ENCODE data around the gene TMEM116. TPM values are rescaled to one million over a fixed set of nuclear protein-coding genes. Genes with fewer than 3 reads are reported as not detected.

Gene TMEM116
- total RNA-seq, 1 donor from 2014 or later = 5.3 TPM

DNA sequence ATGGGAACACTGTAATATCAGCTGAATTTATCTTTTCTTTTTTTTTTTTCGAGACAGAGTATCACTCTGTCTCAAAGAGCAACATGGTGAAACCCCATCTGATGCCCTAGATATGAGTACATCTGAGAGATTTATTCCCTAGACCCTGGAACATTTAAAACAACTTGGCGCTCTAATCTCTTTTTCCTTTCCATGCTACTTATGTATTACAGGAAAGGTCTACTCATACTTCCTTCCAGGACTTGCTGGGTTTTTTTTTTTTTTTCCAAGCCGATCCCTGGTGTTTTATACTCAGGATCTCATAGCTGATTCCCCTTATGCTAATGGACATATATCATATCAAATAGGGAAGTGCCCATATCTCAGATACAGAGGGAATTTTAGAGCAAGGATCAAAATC, 87.8 kb downstream of the TMEM116 start:
- no peak for DNase-seq (ENCODE audit: low read depth)
- TF ChIP-seq, protein P1, sequence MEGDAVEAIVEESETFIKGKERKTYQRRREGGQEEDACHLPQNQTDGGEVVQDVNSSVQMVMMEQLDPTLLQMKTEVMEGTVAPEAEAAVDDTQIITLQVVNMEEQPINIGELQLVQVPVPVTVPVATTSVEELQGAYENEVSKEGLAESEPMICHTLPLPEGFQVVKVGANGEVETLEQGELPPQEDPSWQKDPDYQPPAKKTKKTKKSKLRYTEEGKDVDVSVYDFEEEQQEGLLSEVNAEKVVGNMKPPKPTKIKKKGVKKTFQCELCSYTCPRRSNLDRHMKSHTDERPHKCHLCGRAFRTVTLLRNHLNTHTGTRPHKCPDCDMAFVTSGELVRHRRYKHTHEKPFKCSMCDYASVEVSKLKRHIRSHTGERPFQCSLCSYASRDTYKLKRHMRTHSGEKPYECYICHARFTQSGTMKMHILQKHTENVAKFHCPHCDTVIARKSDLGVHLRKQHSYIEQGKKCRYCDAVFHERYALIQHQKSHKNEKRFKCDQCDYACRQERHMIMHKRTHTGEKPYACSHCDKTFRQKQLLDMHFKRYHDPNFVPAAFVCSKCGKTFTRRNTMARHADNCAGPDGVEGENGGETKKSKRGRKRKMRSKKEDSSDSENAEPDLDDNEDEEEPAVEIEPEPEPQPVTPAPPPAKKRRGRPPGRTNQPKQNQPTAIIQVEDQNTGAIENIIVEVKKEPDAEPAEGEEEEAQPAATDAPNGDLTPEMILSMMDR (conservative IDR thresholded peaks at IDR 0.05; ENCODE audit: low read depth, low read length) = no peak
- H3K4me3 ChIP-seq (ENCODE audit: low read depth, low read length) = no peak overlapping the region

DNA sequence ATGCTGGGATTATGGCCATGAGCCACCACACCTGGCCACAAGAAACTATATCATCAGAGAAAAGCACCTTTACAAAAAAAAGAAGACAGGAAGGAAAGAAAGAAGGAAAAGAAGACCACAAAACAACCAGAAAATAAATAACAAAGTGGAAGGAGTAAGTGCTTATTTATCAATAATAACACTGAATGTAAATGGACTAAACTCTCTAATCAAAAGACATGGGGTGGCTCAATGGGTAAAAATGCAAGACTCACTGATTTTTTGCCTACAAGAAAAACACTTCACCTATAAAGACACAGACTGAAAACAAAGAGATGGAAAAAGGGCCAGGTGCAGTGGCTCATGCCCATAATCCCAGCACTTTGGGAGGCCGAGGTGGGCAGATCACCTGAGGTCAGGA, 105.2 kb downstream of the TMEM116 start:
- H3K4me3 ChIP-seq (ENCODE audit: low read depth, low read length) = no peak overlapping the region
- TF ChIP-seq, protein P1 (conservative IDR thresholded peaks at IDR 0.05; ENCODE audit: low read depth, low read length) = no peak
- no peak for DNase-seq (ENCODE audit: low read depth)

DNA sequence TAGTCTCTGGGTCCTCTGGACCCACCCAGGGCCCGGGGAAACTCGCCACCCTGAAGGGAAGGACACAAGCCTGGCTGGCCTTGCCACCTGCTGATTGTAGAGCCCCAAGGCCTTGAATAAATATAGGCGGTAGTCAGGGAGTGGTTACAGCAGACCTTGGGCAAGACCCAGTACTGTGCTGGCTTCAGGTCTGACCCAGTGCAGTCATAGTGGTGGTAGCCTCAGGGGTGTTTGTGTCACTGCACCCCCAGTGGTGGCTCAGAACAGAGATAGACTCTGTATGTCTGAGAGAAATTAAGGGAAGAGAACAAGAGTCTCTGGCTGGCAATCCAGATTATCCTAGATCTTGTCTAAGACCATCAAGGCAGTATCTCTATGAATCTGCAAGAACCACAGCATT, 107.5 kb downstream of the TMEM116 start:
- DNase-seq (ENCODE audit: low read depth) = no peak
- H3K4me3 ChIP-seq (ENCODE audit: low read depth, low read length) = no peak overlapping the region
- TF ChIP-seq, protein P1 (conservative IDR thresholded peaks at IDR 0.05; ENCODE audit: low read depth, low read length) = no peak

DNA sequence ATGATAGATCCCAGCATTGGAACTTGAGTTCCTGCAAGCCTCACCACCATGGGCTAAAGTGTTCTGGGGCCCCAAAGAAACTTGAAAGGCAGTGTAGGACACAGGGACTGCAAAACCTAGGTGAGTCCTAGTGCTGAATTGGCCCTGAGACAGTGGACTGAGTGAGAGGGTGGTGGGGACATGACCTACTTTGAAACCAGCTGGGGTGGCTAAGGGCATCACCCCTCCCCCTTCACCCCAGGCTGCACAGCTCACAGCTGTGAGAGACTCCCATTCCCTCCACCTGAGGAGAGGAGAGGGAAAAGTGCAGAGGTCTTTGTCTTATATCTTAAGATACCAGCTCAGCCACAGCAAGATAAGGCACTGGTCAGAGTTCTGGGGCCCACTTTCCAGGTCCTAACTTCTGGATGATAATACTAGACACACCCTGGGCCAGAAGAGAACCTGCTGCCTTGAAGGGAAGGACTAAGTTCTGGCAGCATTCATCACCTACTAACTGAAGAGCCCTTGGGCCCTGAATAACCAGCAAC, 108.5 kb downstream of the TMEM116 start:
- no peak for DNase-seq (ENCODE audit: low read depth)
- TF ChIP-seq, protein P1 (conservative IDR thresholded peaks at IDR 0.05; ENCODE audit: low read depth, low read length) = no peak
- no peak overlapping the region for H3K4me3 ChIP-seq (ENCODE audit: low read depth, low read length)

DNA sequence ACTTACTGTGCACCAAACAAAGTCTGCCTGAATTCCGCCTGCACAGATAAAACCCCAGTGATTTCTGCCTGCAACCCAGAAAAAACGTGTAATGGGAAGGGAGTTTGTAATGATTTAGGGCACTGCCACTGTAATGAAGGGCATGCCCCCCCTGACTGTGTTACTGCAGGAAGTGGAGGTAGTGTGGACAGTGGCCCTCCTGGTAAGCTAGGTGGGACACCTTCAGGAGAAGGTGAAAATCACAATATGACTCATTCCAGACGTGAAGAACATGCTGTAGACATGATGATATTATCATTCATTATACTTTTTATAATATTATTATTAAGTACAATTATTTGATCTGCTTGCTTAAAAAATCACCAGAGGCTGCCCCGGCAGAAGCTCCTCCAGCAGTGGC, 111.8 kb downstream of the TMEM116 start:
- TF ChIP-seq, protein P1 (conservative IDR thresholded peaks at IDR 0.05; ENCODE audit: low read depth, low read length) = no peak
- H3K4me3 ChIP-seq (ENCODE audit: low read depth, low read length) = no peak overlapping the region
- DNase-seq (ENCODE audit: low read depth) = no peak

DNA sequence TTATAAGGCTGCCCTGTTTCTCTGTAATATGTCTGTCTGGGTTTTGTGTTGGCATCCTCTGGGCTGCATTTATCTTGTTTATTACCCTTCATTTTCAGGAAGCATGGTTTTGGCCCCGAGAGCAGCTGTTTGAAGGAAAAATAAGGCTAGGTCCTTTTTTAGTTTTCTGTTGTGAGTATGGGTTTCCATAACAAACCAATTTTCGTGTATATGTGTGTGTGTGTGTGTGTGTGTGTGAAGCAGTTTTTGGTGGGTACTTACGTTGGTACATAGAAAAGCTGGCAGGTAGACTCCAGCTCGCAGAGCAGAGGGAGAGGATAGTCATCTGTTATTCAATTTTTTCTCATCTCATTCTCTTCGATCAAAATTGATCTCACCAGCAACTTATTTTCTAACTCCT, 118.4 kb downstream of the TMEM116 start:
- DNase-seq (ENCODE audit: low read depth) = no peak
- TF ChIP-seq, protein P1 (conservative IDR thresholded peaks at IDR 0.05; ENCODE audit: low read depth, low read length) = no peak

DNA sequence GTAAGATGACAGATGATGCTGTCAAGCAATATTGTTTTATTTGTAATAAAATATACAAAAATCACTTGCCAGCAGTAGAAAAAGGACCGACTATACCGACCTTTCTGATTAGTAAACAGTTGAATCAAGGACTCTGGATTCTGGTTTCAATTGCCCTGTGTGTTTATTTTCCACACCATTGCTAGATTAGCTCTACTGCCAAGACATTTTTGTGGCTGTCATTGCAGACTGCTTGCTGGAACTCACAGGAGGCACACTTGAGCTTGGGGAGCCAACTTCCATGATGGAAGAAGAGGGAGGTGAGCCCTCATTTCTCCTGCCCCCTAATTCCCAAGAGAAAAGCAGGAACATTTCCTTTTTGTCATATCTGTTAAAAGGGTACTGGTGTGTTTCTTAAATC, 119.7 kb downstream of the TMEM116 start:
- no peak overlapping the region for H3K4me3 ChIP-seq (ENCODE audit: low read depth, low read length)
- TF ChIP-seq, protein P1 (conservative IDR thresholded peaks at IDR 0.05; ENCODE audit: low read depth, low read length) = no peak
- no peak for DNase-seq (ENCODE audit: low read depth)

More for the DNA sequence above, 118.4 kb downstream of the TMEM116 start:
- no peak overlapping the region for H3K4me3 ChIP-seq (ENCODE audit: low read depth, low read length)

Measured in epithelial cell of proximal tubule (primary cell).